Effector CD4-positive, alpha-beta T cell (primary cell): ENCODE data around the gene ANTXR1.

Experiments used
- DNase-seq: peaks from one replicate; pipeline ENCODE4 v3.0.0-alpha.2; 2020

Gene ANTXR1

GRCh38 chr2:69138793-69139459, 125.9 kb downstream of the ANTXR1 start:
- no peak for DNase-seq

- no peak for DNase-seq
These were observed 127.0 kb downstream of the ANTXR1 start for GRCh38 chr2:69139778-69140670.

- no peak for DNase-seq
These were observed 128.1 kb downstream of the ANTXR1 start for GRCh38 chr2:69141061-69141460.

GRCh38 chr2:69143748-69144360, 130.9 kb downstream of the ANTXR1 start:
- DNase-seq: no peak

- no peak for DNase-seq
These were observed 132.2 kb downstream of the ANTXR1 start for GRCh38 chr2:69145204-69145603.

- DNase-seq: no peak
These were observed 135.0 kb downstream of the ANTXR1 start for GRCh38 chr2:69147841-69148533.

GRCh38 chr2:69149631-69150215, 136.7 kb downstream of the ANTXR1 start:
- DNase-seq: no peak

- DNase-seq: no peak
These were observed 139.0 kb downstream of the ANTXR1 start for GRCh38 chr2:69151931-69152330.

- no peak for DNase-seq
These were observed 140.0 kb downstream of the ANTXR1 start for GRCh38 chr2:69152847-69153583.

GRCh38 chr2:69154106-69154505, 141.1 kb downstream of the ANTXR1 start:
- DNase-seq: no peak

GRCh38 chr2:69156624-69157023, 143.6 kb downstream of the ANTXR1 start:
- no peak for DNase-seq

GRCh38 chr2:69157441-69157840, 144.5 kb downstream of the ANTXR1 start:
- no peak for DNase-seq

GRCh38 chr2:69159986-69160385, 147.0 kb downstream of the ANTXR1 start:
- no peak for DNase-seq

- no peak for DNase-seq
These were observed 149.1 kb downstream of the ANTXR1 start for GRCh38 chr2:69162057-69162456.

- no peak for DNase-seq
These were observed 150.1 kb downstream of the ANTXR1 start for GRCh38 chr2:69163109-69163508.

- no peak for DNase-seq
These were observed 150.6 kb downstream of the ANTXR1 start for GRCh38 chr2:69163556-69163955.

GRCh38 chr2:69164061-69164778, 151.2 kb downstream of the ANTXR1 start:
- no peak for DNase-seq

- no peak for DNase-seq
These were observed 152.3 kb downstream of the ANTXR1 start for GRCh38 chr2:69165091-69165880.

- DNase-seq: no peak
These were observed 153.5 kb downstream of the ANTXR1 start for GRCh38 chr2:69166465-69166811.

- DNase-seq: no peak
These were observed 154.0 kb downstream of the ANTXR1 start for GRCh38 chr2:69166812-69167468.
